Subcutaneous abdominal adipose tissue (tissue), 5 donors: Measurements from ENCODE around the gene RABL2B.

ENCODE experiments used
- H3K27ac ChIP-seq: one replicate; pipeline ENCODE4 v1.7.0; 2013; ENCODE audit warnings: low read depth, mild to moderate bottlenecking, inconsistent platforms, low read length, moderate library complexity
- H3K27me3 ChIP-seq, 5 donors: one replicate each; pipeline ENCODE4 v1.7.0; 2013; ENCODE audit warnings: low read length in 5 of 5, inconsistent platforms in 1 of 5; ENCODE audit not compliant: control insufficient read depth in 5 of 5, insufficient read depth in 4 of 5
- H3K36me3 ChIP-seq, 5 donors: one replicate each; pipeline ENCODE4 v1.7.0; 2013; ENCODE audit warnings: low read length in 5 of 5; ENCODE audit not compliant: control insufficient read depth in 5 of 5, insufficient read depth in 5 of 5
- H3K4me1 ChIP-seq, 5 donors: one replicate each; pipeline ENCODE4 v1.7.0; 2013; ENCODE audit warnings: low read length in 5 of 5, mild to moderate bottlenecking in 3 of 5, moderate library complexity in 1 of 5; ENCODE audit not compliant: control insufficient read depth in 5 of 5, insufficient read depth in 5 of 5
- H3K4me3 ChIP-seq, 5 donors: one replicate each; pipeline ENCODE4 v1.7.0; 2013; ENCODE audit warnings: low read length in 5 of 5, low read depth in 1 of 5
- H3K9ac ChIP-seq, 5 donors: one replicate each; pipeline ENCODE4 v1.7.0; 2013; ENCODE audit warnings: low read length in 5 of 5, mild to moderate bottlenecking in 4 of 5, moderate library complexity in 3 of 5
- H3K9me3 ChIP-seq, 5 donors: one replicate each; pipeline ENCODE4 v1.7.0; 2013; ENCODE audit warnings: low read length in 5 of 5; ENCODE audit not compliant: control insufficient read depth in 5 of 5
- donor health status: healthy.
- donor health status: healthy.
- donor health status: healthy.
- donor health status: healthy.
- donor health status: healthy.

Gene RABL2B

DNA sequence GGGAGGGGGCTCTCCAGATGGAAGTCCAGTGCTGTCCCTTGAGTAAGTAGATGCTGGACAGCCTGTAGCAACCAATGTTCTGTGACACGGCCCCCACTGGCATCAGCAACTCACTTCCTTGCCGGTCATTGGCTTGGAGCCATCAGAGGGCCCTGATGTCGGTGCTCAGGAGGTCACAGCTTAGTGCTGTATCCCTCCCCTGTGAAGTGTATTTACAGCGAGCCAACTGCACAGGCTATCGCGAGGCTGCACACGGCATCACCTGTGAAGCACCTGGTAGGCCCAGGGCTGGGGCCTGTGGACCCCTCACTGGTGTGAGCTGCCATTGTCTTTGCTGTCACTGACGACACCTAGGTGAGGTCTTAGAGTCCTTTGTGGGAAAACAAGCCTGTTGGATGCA lies 58.8 kb downstream of the RABL2B start:
- peaks cover 0 to 84% (median 4%) of the 10 kb centered on the region in 5 donors for H3K4me1 ChIP-seq
- H3K36me3 ChIP-seq: peaks cover 0 to 72% (median 54%) of the 10 kb centered on the region in 5 donors
- H3K4me3 ChIP-seq: no peak overlapping the region
- H3K9ac ChIP-seq: no peak overlapping the region
- H3K9me3 ChIP-seq: no peaks in the 10 kb centered on the region
- H3K27ac ChIP-seq: no peak overlapping the region
- peaks cover 0 to 4% (median 0%) of the 10 kb centered on the region in 5 donors for H3K27me3 ChIP-seq

DNA sequence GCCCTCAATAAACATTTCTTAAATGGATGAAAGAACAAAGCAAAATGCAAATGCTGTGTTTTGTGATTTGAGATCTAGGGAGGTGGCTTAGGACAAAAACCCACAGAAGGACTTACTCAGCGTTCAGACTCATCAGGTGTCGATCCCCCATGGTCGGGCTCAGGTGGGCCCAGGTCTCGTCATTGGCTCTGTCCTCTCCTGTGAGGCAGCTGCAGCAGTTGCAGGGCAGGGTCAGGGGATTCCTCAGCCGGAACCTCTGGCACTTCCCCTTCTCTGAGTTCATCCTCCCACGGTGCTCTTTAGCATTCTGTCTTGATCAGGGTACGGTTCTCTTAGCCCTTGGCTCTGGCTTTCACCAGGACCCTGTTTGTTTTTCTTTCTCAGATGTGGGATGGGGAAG lies 59.4 kb downstream of the RABL2B start:
- no peaks in the 10 kb centered on the region for H3K9me3 ChIP-seq
- peaks cover 0 to 70% (median 55%) of the 10 kb centered on the region in 5 donors for H3K36me3 ChIP-seq
- no peak overlapping the region for H3K4me3 ChIP-seq
- H3K4me1 ChIP-seq: peaks cover 0 to 80% (median 4%) of the 10 kb centered on the region in 5 donors
- no peak overlapping the region for H3K9ac ChIP-seq
- no peak overlapping the region for H3K27ac ChIP-seq
- peaks cover 0 to 8% (median 0%) of the 10 kb centered on the region in 5 donors for H3K27me3 ChIP-seq

DNA sequence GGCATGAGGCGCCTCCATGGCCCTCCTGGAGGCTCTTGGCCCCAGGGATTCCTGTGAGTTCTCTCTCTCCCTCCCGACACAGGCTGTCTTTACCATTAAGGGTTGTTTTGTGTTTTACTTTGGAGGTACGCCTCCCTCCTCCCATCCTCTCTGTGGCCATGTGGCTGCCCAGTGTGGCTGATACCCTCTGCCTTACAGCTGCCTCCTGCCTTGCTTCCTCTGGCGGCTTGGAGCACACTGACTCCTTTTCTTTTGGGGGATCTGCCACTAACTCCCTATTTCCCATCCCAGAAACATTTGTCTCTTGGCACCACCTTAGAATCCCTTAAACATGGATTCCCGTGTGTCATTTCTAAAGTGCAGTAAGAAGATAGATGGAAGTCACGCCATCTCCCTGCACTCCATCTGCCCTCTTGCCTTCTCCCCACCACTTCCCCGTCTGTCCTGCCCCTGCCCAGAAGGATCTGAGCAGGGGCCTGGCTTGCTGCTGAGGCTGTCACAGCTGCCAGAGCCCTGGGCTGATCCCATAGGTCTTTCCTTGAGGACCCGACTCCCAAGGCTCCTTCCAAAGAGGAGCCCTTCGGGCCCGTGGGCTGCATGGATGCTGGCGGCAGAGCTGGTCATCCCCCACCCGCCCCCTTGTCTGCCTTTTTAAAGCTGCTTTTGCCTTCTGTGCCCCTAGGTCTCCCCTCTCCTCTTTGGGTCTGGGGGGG lies 60.6 kb downstream of the RABL2B start:
- Histone ChIP-seq H3K36me3 (peaks cover 0 to 73% (median 56%) of the 10 kb centered on the region in 5 donors), H3K4me3 (no peak overlapping the region), H3K27ac (no peak overlapping the region), H3K27me3 (peaks cover 0 to 11% (median 0%) of the 10 kb centered on the region in 5 donors), H3K9ac (no peak overlapping the region), H3K4me1 (peaks cover 0 to 71% (median 4%) of the 10 kb centered on the region in 5 donors), H3K9me3 (no peaks in the 10 kb centered on the region)

DNA sequence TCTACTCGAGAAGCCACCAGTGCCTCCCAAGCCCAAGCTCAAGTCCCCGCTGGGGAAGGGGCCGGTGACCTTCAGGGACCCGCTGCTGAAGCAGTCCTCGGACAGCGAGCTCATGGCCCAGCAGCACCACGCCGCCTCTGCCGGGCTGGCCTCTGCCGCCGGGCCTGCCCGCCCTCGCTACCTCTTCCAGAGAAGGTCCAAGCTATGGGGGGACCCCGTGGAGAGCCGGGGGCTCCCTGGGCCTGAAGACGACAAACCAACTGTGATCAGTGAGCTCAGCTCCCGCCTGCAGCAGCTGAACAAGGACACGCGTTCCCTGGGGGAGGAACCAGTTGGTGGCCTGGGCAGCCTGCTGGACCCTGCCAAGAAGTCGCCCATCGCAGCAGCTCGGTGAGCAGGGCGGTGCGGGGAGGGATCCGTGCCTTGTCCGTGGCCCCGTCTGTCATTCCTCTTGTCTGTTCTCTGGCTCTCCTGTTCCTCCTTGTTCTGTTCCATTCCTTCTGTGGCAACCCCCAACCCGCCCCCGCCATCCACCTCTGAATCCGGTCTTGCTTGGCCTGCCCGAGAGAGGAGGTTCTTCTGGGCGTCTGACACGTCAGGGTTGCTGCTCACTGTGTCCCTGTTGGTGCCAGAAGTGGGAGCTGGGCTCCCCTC lies 61.3 kb downstream of the RABL2B start:
- Histone ChIP-seq H3K4me1 (peaks cover 0 to 70% (median 4%) of the 10 kb centered on the region in 5 donors), H3K9me3 (no peaks in the 10 kb centered on the region), H3K4me3 (no peak overlapping the region), H3K27me3 (peaks cover 0 to 11% (median 3%) of the 10 kb centered on the region in 5 donors), H3K36me3 (peaks cover 0 to 73% (median 59%) of the 10 kb centered on the region in 5 donors), H3K9ac (no peak overlapping the region), H3K27ac (no peak overlapping the region)

DNA sequence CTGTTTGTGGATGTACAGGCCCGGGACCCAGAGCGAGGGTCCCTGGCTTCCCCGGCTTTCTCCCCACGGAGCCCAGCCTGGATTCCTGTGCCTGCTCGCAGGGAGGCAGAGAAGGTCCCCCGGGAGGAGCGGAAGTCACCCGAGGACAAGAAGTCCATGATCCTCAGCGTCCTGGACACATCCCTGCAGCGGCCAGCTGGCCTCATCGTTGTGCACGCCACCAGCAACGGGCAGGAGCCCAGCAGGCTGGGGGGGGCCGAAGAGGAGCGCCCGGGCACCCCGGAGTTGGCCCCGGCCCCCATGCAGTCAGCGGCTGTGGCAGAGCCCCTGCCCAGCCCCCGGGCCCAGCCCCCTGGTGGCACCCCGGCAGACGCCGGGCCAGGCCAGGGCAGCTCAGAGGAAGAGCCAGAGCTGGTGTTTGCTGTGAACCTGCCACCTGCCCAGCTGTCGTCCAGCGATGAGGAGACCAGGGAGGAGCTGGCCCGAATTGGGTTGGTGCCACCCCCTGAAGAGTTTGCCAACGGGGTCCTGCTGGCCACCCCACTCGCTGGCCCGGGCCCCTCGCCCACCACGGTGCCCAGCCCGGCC lies 62.1 kb downstream of the RABL2B start:
- peaks cover 0 to 73% (median 62%) of the 10 kb centered on the region in 5 donors for H3K36me3 ChIP-seq
- peaks cover 0 to 11% (median 3%) of the 10 kb centered on the region in 5 donors for H3K27me3 ChIP-seq
- H3K4me1 ChIP-seq: peaks cover 0 to 62% (median 4%) of the 10 kb centered on the region in 5 donors
- H3K9me3 ChIP-seq: no peaks in the 10 kb centered on the region
- no peak overlapping the region for H3K27ac ChIP-seq
- no peak overlapping the region for H3K9ac ChIP-seq
- no peak overlapping the region for H3K4me3 ChIP-seq

DNA sequence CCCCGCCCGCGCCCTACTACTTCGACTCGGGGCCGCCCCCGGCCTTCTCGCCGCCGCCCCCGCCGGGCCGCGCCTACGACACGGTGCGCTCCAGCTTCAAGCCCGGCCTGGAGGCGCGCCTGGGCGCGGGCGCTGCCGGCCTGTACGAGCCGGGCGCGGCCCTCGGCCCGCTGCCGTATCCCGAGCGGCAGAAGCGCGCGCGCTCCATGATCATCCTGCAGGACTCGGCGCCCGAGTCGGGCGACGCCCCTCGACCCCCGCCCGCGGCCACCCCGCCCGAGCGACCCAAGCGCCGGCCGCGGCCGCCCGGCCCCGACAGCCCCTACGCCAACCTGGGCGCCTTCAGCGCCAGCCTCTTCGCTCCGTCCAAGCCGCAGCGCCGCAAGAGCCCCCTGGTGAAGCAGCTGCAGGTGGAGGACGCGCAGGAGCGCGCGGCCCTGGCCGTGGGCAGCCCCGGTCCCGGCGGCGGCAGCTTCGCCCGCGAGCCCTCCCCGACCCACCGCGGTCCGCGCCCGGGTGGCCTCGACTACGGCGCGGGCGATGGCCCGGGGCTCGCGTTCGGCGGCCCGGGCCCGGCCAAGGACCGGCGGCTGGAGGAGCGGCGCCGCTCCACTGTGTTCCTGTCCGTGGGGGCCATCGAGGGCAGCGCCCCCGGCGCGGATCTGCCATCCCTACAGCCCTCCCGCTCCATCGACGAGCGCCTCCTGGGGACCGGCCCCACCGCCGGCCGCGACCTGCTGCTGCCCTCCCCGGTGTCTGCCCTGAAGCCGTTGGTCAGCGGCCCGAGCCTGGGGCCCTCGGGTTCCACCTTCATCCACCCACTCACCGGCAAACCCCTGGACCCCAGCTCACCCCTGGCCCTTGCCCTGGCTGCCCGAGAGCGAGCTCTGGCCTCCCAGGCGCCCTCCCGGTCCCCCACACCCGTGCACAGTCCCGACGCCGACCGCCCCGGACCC lies 62.9 kb downstream of the RABL2B start:
- peaks cover 0 to 70% (median 58%) of the 10 kb centered on the region in 5 donors for H3K36me3 ChIP-seq

DNA sequence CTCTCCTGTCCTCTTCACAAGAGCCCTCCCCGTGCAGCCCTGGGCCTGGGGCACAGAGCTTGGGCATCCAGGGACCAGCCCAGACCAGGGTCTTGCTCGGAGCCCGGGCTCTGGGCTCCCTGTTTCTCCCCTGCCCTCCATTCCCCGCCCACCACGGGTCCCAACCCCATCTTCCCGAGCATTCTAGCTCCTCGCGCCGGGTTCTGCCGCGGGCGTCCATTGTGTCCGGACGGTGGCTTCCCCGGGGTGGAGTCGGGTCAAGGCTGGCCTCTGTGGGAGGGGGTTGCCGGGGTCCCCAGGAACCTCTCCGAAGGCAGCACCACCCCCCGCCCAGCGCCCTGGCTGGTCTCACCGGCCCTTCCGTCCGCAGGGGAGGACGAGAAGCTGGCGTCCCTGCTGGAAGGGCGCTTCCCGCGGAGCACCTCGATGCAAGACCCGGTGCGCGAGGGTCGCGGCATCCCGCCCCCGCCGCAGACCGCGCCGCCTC lies 63.6 kb downstream of the RABL2B start:
- H3K4me1 ChIP-seq: peaks cover 0 to 52% (median 4%) of the 10 kb centered on the region in 5 donors
- H3K36me3 ChIP-seq: peaks cover 0 to 70% (median 55%) of the 10 kb centered on the region in 5 donors
- no peak overlapping the region for H3K9ac ChIP-seq
- no peak overlapping the region for H3K4me3 ChIP-seq
- H3K27ac ChIP-seq: no peak overlapping the region
- H3K9me3 ChIP-seq: no peaks in the 10 kb centered on the region
- H3K27me3 ChIP-seq: peaks cover 0 to 11% (median 3%) of the 10 kb centered on the region in 5 donors

More for the DNA sequence above, 62.9 kb downstream of the RABL2B start:
- Histone ChIP-seq H3K4me1 (peaks cover 0 to 54% (median 4%) of the 10 kb centered on the region in 5 donors), H3K9ac (no peak overlapping the region), H3K9me3 (no peaks in the 10 kb centered on the region), H3K4me3 (no peak overlapping the region), H3K27me3 (peaks cover 0 to 11% (median 3%) of the 10 kb centered on the region in 5 donors), H3K27ac (no peak overlapping the region)

DNA sequence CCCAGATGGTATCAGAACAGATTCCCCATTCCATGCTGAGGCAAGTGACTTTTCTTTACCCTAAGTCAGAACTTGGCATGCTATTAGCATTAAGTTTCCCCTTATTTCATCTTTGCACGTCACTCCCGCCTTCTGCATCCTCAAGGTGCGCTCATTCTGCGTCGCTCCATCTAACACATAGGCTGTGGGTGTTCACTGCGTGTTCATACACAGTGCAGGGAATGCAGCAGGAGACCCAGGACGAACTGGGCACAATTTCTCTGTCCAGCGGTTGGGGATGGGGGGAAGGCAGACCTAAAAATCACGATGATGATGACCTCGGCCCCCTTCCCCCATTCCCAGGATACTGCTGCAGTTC lies 65.1 kb downstream of the RABL2B start:
- peaks cover 0 to 50% (median 5%) of the 10 kb centered on the region in 5 donors for H3K4me1 ChIP-seq
- no peak overlapping the region for H3K27ac ChIP-seq
- H3K9me3 ChIP-seq: no peaks in the 10 kb centered on the region
- peaks cover 0 to 11% (median 3%) of the 10 kb centered on the region in 5 donors for H3K27me3 ChIP-seq
- peaks cover 0 to 62% (median 45%) of the 10 kb centered on the region in 5 donors for H3K36me3 ChIP-seq
- H3K9ac ChIP-seq: no peak overlapping the region
- no peak overlapping the region for H3K4me3 ChIP-seq

DNA sequence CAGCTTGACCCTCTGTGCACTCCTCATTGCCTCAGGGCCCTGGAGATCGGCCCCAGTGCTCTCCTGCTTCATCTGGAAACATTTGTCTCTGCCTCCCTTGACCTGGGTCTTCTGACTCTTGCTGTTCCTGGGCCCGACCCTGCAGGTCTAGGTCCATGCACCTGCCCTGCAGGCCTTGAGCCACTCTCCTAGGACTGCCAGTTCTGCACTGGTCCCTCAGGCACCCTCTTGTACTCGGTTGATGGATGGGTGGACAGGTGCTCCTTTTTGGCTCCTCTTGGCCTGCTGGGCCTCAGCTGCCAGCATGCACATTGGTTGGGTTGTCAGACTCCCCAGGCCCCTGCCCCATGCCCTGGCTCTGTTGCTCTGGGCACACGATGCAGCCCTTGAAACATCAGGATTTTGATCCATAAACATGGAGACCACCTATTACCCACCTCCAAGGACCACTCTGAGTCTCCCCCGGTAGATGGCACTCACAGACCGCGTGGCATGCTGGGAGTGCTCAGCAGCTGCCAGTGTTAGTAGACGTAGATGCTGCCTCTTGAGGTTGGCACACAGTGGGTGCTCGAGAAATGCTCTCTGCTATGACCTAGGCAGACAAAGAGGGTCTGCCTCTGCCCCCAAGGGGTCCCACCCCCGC lies 65.6 kb downstream of the RABL2B start:
- H3K4me1 ChIP-seq: peaks cover 0 to 50% (median 5%) of the 10 kb centered on the region in 5 donors
- peaks cover 0 to 11% (median 3%) of the 10 kb centered on the region in 5 donors for H3K27me3 ChIP-seq
- H3K36me3 ChIP-seq: peaks cover 0 to 65% (median 45%) of the 10 kb centered on the region in 5 donors
- H3K9me3 ChIP-seq: no peaks in the 10 kb centered on the region
- H3K4me3 ChIP-seq: no peak overlapping the region
- H3K27ac ChIP-seq: no peak overlapping the region
- H3K9ac ChIP-seq: no peak overlapping the region
